ENCODE measurements around the gene EPC1. TPM values are rescaled to one million over a fixed set of nuclear protein-coding genes. Genes with fewer than 3 reads are reported as not detected.

Gene EPC1
- total and polyA plus RNA-seq, 2 of the 8 experiments (the other 6 are each of a cell fraction or from before 2014, with no cell fraction given), result 23.7 to 42.3 TPM

GRCh38 chr10:32357056-32357735 lies 10.2 kb upstream of the EPC1 start:
- H4K5ac ChIP-seq (ENCODE audit: insufficient read length, low read depth, low read length), result no peak overlapping the region
- no peak overlapping the region for H4K91ac ChIP-seq (replicated peaks; ENCODE audit: insufficient read length, low read length)
- peaks cover 0 to 15% of the 10 kb centered on the region in 2 experiments; a peak in 2 of 4 replicates for H3K79me2 ChIP-seq (ENCODE audit: control insufficient read depth in 1 of 2, insufficient read depth in 2 of 2, low read length in 2 of 2)
- CTCF ChIA-PET (ENCODE audit: partially characterized antibody), result interaction anchor here (0.8 to 1.4 kb wide), 2 partner anchors 152 to 506 kb away, joined by 3 to 4 read pairs; no protein-coding TSS in a partner anchor
- H2BK5ac ChIP-seq (ENCODE audit: low read depth, low read length), result no peak overlapping the region
- H3K4me2 ChIP-seq (ENCODE audit: insufficient read depth in 1 of 2, low read depth in 2 of 2, low read length in 2 of 2), result no peak overlapping the region
- H3K9ac ChIP-seq (replicated peaks in 1 of 4; ENCODE audit: extremely low read depth in 1 of 4, low read depth in 3 of 4, low read length in 3 of 4), result no peak overlapping the region
- DNase-seq (ENCODE audit: low read depth in 1 of 2, low spot score in 2 of 2) (no peak), FAIRE-seq (no peak)
- H2BK12ac ChIP-seq (ENCODE audit: low read depth, low read length), result no peak overlapping the region
- WGBS, 2 experiments (ENCODE audit: extremely low coverage in 1 of 2, insufficient coverage in 1 of 2, insufficient read length in 1 of 2, insufficient replicate concordance in 2 of 2, low coverage in 1 of 2, low lambda C conversion rate in 2 of 2, missing lambda C conversion rate in 1 of 2), result 92% methylated on average over 8 of the region's 8 CpGs; no CpG with 5 or more reads in 1 of the 2 experiments
- H3K23ac ChIP-seq (ENCODE audit: insufficient read length), result no peak overlapping the region
- no peak overlapping the region for H3K56ac ChIP-seq (replicated peaks; ENCODE audit: insufficient read length, low read depth, low read length)
- no peaks in the 10 kb centered on the region for H4K20me1 ChIP-seq (replicated peaks in 1 of 2; ENCODE audit: control insufficient read depth in 1 of 2, insufficient read depth in 2 of 2, low read length in 2 of 2)
- no peak overlapping the region for H3K27ac ChIP-seq (ENCODE audit: low read depth, low read length)
- H2AFZ ChIP-seq (ENCODE audit: low read length), result no peak overlapping the region
- no peak overlapping the region for H4K8ac ChIP-seq (ENCODE audit: extremely low read depth, insufficient read depth, low read length)
- no peaks in the 10 kb centered on the region for H3K23me2 ChIP-seq (ENCODE audit: low read depth, low read length)
- no peak overlapping the region for H3K4me3 ChIP-seq (ENCODE audit: extremely low read depth in 1 of 4, insufficient read depth in 2 of 4, low read depth in 3 of 4, low read length in 4 of 4)
- H3K79me1 ChIP-seq (ENCODE audit: low read depth, low read length), result no peaks in the 10 kb centered on the region; the same call in 1 of the 2 replicates
- no peak overlapping the region for H2AK5ac ChIP-seq (ENCODE audit: low read depth, low read length)
- peaks cover 0 to 5% (median 0%) of the 10 kb centered on the region in 4 experiments; a peak in 3 of 7 replicates for H3K4me1 ChIP-seq (replicated peaks in 1 of 4; ENCODE audit: control insufficient read depth in 3 of 4, insufficient read depth in 4 of 4, low read length in 3 of 4)
- no peak overlapping the region for H3K14ac ChIP-seq (ENCODE audit: insufficient read length)
- no peak overlapping the region for H2BK20ac ChIP-seq (ENCODE audit: low read length)
- no peak overlapping the region for H2BK15ac ChIP-seq (ENCODE audit: low read length)
- H3K4ac ChIP-seq (replicated peaks; ENCODE audit: insufficient read length, low read depth, low read length), result no peak overlapping the region
- POLR2A ChIA-PET (ENCODE audit: partially characterized antibody), result interaction anchor here (0.9 kb wide), 1 partner anchor 11 kb away, joined by 3 read pairs; no protein-coding TSS in a partner anchor
- H3K36me3 ChIP-seq (ENCODE audit: control insufficient read depth in 2 of 4, insufficient read depth in 4 of 4, low read length in 3 of 4), result peaks cover 0 to 5% (median 1%) of the 10 kb centered on the region in 4 experiments; a peak in 1 of 8 replicates
- no peak overlapping the region for H3K18ac ChIP-seq (ENCODE audit: extremely low read depth, low read length)
- no peaks in the 10 kb centered on the region for H3K27me3 ChIP-seq (replicated peaks in 1 of 4; ENCODE audit: control insufficient read depth in 3 of 4, extremely low read depth in 1 of 4, insufficient read depth in 3 of 4, low read length in 3 of 4)
- no peak overlapping the region for H2BK120ac ChIP-seq (replicated peaks; ENCODE audit: low read depth, low read length)
- H3K9me3 ChIP-seq (ENCODE audit: insufficient read depth in 2 of 2, low read depth in 1 of 2, low read length in 1 of 2), result peaks cover 3 to 7% of the 10 kb centered on the region in 2 experiments; a peak in 3 of 4 replicates

Data from H1 (cell line).